ENCODE measurements around the gene LY6G6C.

- no peak for TF ChIP-seq CTCF (IDR thresholded peaks at IDR 0.05)
- no peak for TF ChIP-seq POLR2A (IDR thresholded peaks at IDR 0.05)
Observed at GRCh38 chr6:31765910-31766794, 44.6 kb upstream of the LY6G6C start.
